OCI-LY1 (cell line): ENCODE measurements around the gene SLC6A3.

Source experiments
- H2AFZ ChIP-seq: fragments of 200-600 bp; sonication (generic), shearing (Covaris generic); 2 replicates; pipeline ENCODE4 v1.6.0; 2014; ENCODE audit warnings: antibody characterized with exemption, mild to moderate bottlenecking, low read length
- H3F3A ChIP-seq: fragments of 200-600 bp; sonication (generic), shearing (Covaris generic); 2 replicates; pipeline ENCODE4 v1.6.0; 2014; ENCODE audit warnings: mild to moderate bottlenecking, antibody characterized with exemption, low read length, moderate library complexity; ENCODE audit not compliant: insufficient read depth
- H3K27ac ChIP-seq: fragments of 200-600 bp; sonication (generic); 2 replicates; pipeline ENCODE4 v1.5.1; 2014; ENCODE audit warnings: low read length, mixed run types, mild to moderate bottlenecking, low read depth; ENCODE audit not compliant: poor library complexity, severe bottlenecking
- H3K27me3 ChIP-seq: fragments of 200-600 bp; sonication (generic); 2 replicates; pipeline ENCODE4 v1.6.0; 2014; ENCODE audit warnings: antibody characterized with exemption, mild to moderate bottlenecking, low read length, moderate library complexity; ENCODE audit not compliant: insufficient read depth
- H3K36me3 ChIP-seq: fragments of 200-600 bp; sonication (generic); 2 replicates; pipeline ENCODE4 v1.6.1; 2014; ENCODE audit warnings: mild to moderate bottlenecking, antibody characterized with exemption, low read length, moderate library complexity, mixed read lengths; ENCODE audit not compliant: insufficient read depth
- H3K4me1 ChIP-seq: fragments of 200-600 bp; sonication (generic); 2 replicates; pipeline ENCODE4 v1.5.1; 2014; ENCODE audit warnings: mild to moderate bottlenecking, low read length, moderate library complexity; ENCODE audit not compliant: insufficient read depth, severe bottlenecking
- H3K4me2 ChIP-seq: fragments of 200-600 bp; sonication (generic), shearing (Covaris generic); 2 replicates; pipeline ENCODE4 v1.6.1; 2014; ENCODE audit warnings: low read length
- H3K4me3 ChIP-seq: fragments of 200-600 bp; sonication (generic); 2 replicates; pipeline ENCODE4 v1.5.1; 2014; ENCODE audit warnings: low read length, low read depth, mild to moderate bottlenecking, mixed read lengths; ENCODE audit not compliant: poor library complexity, severe bottlenecking
- H3K79me2 ChIP-seq: fragments of 200-600 bp; shearing (Covaris generic); 2 replicates; pipeline ENCODE4 v1.6.1; 2016; ENCODE audit warnings: mixed run types, low read length, mixed read lengths; ENCODE audit not compliant: insufficient read depth
- H3K9ac ChIP-seq: fragments of 200-600 bp; sonication (generic), shearing (Covaris generic); 2 replicates; pipeline ENCODE4 v1.6.1; 2014; ENCODE audit warnings: mild to moderate bottlenecking, low read length, mixed read lengths
- H3K9me2 ChIP-seq: fragments of 200-600 bp; sonication (generic), shearing (Covaris generic); 2 replicates; pipeline ENCODE4 v1.6.1; 2014; ENCODE audit warnings: low read depth, mild to moderate bottlenecking, low read length, mixed read lengths
- H3K9me3 ChIP-seq: fragments of 200-600 bp; shearing (Covaris generic); 2 replicates; pipeline ENCODE4 v1.6.1; 2014; ENCODE audit warnings: low read length, mixed read lengths
- H4K20me1 ChIP-seq: fragments of 200-600 bp; sonication (generic), shearing (Covaris generic); 2 replicates; pipeline ENCODE4 v1.6.0; 2016; ENCODE audit warnings: mild to moderate bottlenecking, low read length; ENCODE audit not compliant: insufficient read depth
- EZH2 ChIP-seq: fragments of 200-600 bp; sonication (generic), shearing (Covaris generic); IDR thresholded peaks from 2 replicates; pipeline ENCODE4 v1.8.0; 2017; ENCODE audit warnings: borderline replicate concordance, mixed run types, mild to moderate bottlenecking, antibody characterized with exemption, low read length, moderate library complexity, mixed read lengths
- TF ChIP-seq, protein P1 (sequence below): fragments of 200-600 bp; sonication (generic), shearing (Covaris generic); IDR thresholded peaks from 2 replicates; pipeline ENCODE4 v1.5.1; 2017; ENCODE audit warnings: mild to moderate bottlenecking, antibody characterized with exemption, low read length, moderate library complexity, mixed read lengths

SLC6A3 gene

DNA sequence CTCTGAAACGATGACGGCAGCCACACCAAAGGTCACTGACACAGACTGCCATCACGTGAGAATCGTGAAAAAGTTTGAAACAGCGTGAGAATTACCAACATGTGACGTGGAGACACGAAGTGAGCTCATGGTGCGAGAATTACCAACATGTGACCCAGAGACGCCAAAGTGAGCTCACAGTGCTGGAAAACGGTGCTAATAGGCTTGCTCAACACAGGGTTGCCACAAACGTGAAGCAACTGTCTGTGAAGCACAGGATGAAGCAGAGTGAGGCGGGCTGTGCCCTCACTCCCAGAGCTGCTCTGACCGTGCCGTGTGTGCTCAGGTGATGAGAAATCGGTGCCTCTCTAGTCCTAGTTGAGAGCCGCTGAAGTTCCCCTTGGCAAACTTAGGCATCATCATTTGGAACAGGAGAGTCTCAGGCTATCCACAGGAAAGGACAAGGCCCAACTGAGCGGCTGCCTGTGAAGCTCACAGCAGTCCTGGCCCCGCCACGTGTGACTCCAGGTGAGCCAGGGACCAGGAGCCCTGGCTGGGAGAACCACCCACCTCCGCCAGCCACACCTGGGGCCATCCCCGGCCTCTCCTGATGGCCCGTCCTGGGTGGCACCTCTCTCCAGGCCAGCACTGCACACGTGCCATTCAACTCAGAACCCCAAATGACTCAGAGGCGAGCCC, 29.8 kb upstream of the SLC6A3 start:
- no peaks in the 10 kb centered on the region for H3K4me1 ChIP-seq
- no peaks in the 10 kb centered on the region for H3K9me3 ChIP-seq
- H3K36me3 ChIP-seq: peaks cover 19% of the 10 kb centered on the region
- H4K20me1 ChIP-seq: no peaks in the 10 kb centered on the region
- H3K79me2 ChIP-seq: no peaks in the 10 kb centered on the region
- no peaks in the 10 kb centered on the region for H3K27me3 ChIP-seq
- H3K9me2 ChIP-seq: no peaks in the 10 kb centered on the region
- TF ChIP-seq, protein P1, sequence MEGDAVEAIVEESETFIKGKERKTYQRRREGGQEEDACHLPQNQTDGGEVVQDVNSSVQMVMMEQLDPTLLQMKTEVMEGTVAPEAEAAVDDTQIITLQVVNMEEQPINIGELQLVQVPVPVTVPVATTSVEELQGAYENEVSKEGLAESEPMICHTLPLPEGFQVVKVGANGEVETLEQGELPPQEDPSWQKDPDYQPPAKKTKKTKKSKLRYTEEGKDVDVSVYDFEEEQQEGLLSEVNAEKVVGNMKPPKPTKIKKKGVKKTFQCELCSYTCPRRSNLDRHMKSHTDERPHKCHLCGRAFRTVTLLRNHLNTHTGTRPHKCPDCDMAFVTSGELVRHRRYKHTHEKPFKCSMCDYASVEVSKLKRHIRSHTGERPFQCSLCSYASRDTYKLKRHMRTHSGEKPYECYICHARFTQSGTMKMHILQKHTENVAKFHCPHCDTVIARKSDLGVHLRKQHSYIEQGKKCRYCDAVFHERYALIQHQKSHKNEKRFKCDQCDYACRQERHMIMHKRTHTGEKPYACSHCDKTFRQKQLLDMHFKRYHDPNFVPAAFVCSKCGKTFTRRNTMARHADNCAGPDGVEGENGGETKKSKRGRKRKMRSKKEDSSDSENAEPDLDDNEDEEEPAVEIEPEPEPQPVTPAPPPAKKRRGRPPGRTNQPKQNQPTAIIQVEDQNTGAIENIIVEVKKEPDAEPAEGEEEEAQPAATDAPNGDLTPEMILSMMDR: no peak
- no peak for TF ChIP-seq EZH2
- H3F3A ChIP-seq: no peaks in the 10 kb centered on the region
- H3K4me3 ChIP-seq: no peak overlapping the region
- H3K4me2 ChIP-seq: no peak overlapping the region
- H2AFZ ChIP-seq: no peak overlapping the region
- H3K27ac ChIP-seq: no peak overlapping the region
- no peak overlapping the region for H3K9ac ChIP-seq

DNA sequence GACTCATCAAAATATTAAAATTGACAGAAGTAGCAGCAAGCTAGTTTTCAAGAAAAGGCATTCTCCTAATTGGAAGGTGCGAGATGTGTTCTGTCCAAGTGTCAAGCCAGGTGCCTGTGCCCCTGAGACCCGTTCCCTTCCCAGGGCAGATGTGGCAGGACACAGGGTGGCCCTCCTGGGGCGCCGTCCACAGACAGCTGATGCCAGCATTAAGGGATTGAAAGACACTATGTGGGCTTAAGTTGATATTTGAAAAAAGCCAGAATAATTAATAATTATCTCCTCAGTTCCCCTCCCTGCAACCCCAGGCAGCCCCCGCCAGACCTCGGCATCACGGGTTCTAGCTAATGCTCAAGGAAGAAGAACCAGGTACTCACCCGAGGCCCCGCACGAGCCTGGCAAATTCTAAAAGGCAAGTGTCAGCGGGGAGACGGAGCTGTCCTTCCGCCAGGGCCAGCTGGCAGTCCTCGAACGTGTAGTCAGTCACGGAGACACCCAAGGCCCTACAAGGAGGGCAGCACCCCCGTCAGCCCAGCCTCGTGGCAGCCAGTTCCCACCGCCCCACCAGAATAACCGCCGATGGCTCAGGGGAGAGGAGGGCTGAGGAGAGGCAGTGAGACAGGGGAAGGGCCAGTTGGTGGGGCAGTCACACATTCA, 29.1 kb upstream of the SLC6A3 start:
- no peaks in the 10 kb centered on the region for H3K27me3 ChIP-seq
- no peaks in the 10 kb centered on the region for H3K4me1 ChIP-seq
- H3K36me3 ChIP-seq: peaks cover 19% of the 10 kb centered on the region
- no peaks in the 10 kb centered on the region for H3K9me3 ChIP-seq
- H3F3A ChIP-seq: no peaks in the 10 kb centered on the region
- no peak overlapping the region for H3K4me3 ChIP-seq
- TF ChIP-seq, protein P1: no peak
- no peak for TF ChIP-seq EZH2
- H4K20me1 ChIP-seq: no peaks in the 10 kb centered on the region
- no peak overlapping the region for H2AFZ ChIP-seq
- H3K4me2 ChIP-seq: no peak overlapping the region
- H3K9me2 ChIP-seq: no peaks in the 10 kb centered on the region
- H3K9ac ChIP-seq: no peak overlapping the region
- no peak overlapping the region for H3K27ac ChIP-seq
- no peaks in the 10 kb centered on the region for H3K79me2 ChIP-seq

DNA sequence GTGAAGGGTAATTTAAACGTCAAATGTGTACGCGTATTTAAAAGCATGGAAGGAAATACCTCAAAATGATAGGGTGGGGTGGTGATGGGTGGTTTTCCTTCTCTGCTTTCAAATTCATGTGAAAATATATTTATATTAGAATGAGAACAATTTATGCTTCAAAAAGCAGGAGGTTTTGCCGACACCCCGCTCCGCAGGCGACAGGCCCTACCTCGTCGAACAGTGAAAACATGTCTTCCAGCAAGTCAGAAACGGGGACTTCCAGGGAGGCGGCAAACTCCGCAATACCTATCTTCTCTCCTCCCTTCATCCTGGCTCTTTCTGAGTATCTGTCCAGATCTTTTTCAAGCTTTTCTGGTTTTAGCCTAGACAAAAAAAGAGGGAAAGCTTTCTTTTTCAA, 28.5 kb upstream of the SLC6A3 start:
- Histone ChIP-seq H3F3A (no peaks in the 10 kb centered on the region), H3K9me2 (no peaks in the 10 kb centered on the region), H3K4me3 (no peak overlapping the region), H3K9ac (no peak overlapping the region), H3K4me2 (no peak overlapping the region), H3K27me3 (no peaks in the 10 kb centered on the region), H2AFZ (no peak overlapping the region), H3K4me1 (no peaks in the 10 kb centered on the region), H3K9me3 (no peaks in the 10 kb centered on the region), H3K27ac (no peak overlapping the region), H4K20me1 (no peaks in the 10 kb centered on the region), H3K36me3 (peaks cover 19% of the 10 kb centered on the region), H3K79me2 (no peaks in the 10 kb centered on the region)
- TF ChIP-seq, protein P1: no peak
- TF ChIP-seq EZH2: no peak
